Liver (tissue), 3 donors: ENCODE data around the gene RAD51B.

Experiments
- CTCF ChIP-seq: fragments of 150-350 bp; IDR thresholded peaks from 2 replicates; pipeline ENCODE4 v1.5.1; 2017; ENCODE audit warnings: improper control_type of control experiment, low read depth, low read length; ENCODE audit not compliant: missing input control
- EGR1 ChIP-seq, 2 donors: IDR thresholded peaks; 2 replicates each; pipeline ENCODE4 v1.6.1; 2016 to 2018; ENCODE audit warnings: antibody characterized with exemption in 2 of 2, low read depth in 2 of 2
- GABPA ChIP-seq, 2 donors: IDR thresholded peaks in 1 of 2; conservative IDR thresholded peaks in 1 of 2; 2 replicates each; pipeline ENCODE4 v1.6.1; 2016; ENCODE audit warnings: antibody characterized with exemption in 2 of 2, mild to moderate bottlenecking in 1 of 2, moderate library complexity in 1 of 2
- JUND ChIP-seq, 2 donors: IDR thresholded peaks; 2 replicates each; pipeline ENCODE4 v1.6.1; 2016; ENCODE audit warnings: antibody characterized with exemption in 2 of 2
- MAX ChIP-seq: IDR thresholded peaks from 2 replicates; pipeline ENCODE4 v1.6.1; 2016; ENCODE audit warnings: antibody characterized with exemption
- RAD21 ChIP-seq, 2 donors: IDR thresholded peaks; 2 replicates each; pipeline ENCODE4 v1.6.1; 2016; ENCODE audit warnings: antibody characterized with exemption in 2 of 2, mild to moderate bottlenecking in 2 of 2
- RXRA ChIP-seq, 2 donors: IDR thresholded peaks; 2 replicates each; pipeline ENCODE4 v1.6.1; 2017 to 2018; ENCODE audit warnings: antibody characterized with exemption in 2 of 2, mild to moderate bottlenecking in 1 of 2
- SP1 ChIP-seq: IDR thresholded peaks from 2 replicates; pipeline ENCODE4 v1.6.1; 2018; ENCODE audit warnings: antibody characterized with exemption, mild to moderate bottlenecking
- TAF1 ChIP-seq: conservative IDR thresholded peaks from 2 replicates; pipeline ENCODE4 v1.6.1; 2016; ENCODE audit warnings: antibody characterized with exemption, mild to moderate bottlenecking
- YY1 ChIP-seq: IDR thresholded peaks from 2 replicates; pipeline ENCODE4 v1.6.1; 2016; ENCODE audit warnings: antibody characterized with exemption, mild to moderate bottlenecking
- TF ChIP-seq, protein P1 (sequence below): IDR thresholded peaks from 2 replicates; pipeline ENCODE4 v1.6.1; 2016; ENCODE audit warnings: antibody characterized with exemption
- TF ChIP-seq, protein P2 (sequence below): IDR thresholded peaks from 2 replicates; pipeline ENCODE4 v1.6.1; 2016; ENCODE audit warnings: antibody characterized with exemption, mild to moderate bottlenecking
- TF ChIP-seq, protein P3 (sequence below): IDR thresholded peaks from 2 replicates; pipeline ENCODE4 v1.6.1; 2016; ENCODE audit warnings: antibody characterized with exemption
- donor health status: healthy.
- donor health status: healthy.

DNA sequence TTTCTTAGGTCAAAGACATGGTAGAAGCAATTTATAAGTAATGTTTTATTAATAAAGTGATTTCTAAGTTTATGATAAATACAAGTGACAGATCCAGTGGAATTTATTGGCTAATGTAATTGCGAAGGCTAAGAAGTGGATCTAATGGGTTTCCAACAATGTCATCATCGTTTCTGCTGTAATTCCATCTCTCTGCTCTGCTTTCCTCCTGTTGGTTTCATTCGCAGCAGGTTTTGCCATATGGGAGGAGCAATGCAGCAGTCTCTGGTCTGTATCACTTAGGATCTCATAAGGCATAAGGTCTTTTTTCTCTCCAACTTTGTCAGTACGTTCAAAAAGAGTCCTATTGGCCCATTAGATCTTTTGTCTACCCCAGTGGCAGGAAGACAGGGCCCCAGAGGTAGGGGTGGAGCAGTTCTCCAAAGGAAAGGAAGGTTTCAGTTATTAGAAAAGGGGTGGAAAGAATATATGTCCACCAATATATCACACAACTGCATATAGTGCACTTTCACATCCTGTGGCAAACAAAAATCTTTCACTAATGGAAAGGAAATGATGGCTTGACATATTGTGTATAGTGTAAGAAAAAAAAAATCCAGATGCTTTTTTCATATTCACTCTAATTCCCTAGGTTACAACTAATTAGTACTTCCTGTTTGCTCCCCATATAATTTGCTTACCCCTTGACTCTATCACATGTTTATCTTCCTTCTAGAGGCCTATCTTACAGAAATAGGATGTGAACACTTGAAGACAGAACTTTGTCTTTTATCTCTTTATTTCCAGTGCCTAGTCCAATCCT is 522.0 kb downstream of the RAD51B start:
- no peak for TF ChIP-seq RXRA (IDR thresholded peaks at IDR 0.05)
- no peak for TF ChIP-seq CTCF
- TF ChIP-seq YY1, result no peak
- TF ChIP-seq TAF1, result no peak
- no peak for TF ChIP-seq EGR1 (IDR thresholded peaks at IDR 0.05; ENCODE audit: low read depth in 2 of 2)
- no peak for TF ChIP-seq MAX
- TF ChIP-seq SP1, result no peak
- TF ChIP-seq, protein P1, sequence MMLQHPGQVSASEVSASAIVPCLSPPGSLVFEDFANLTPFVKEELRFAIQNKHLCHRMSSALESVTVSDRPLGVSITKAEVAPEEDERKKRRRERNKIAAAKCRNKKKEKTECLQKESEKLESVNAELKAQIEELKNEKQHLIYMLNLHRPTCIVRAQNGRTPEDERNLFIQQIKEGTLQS, result no peak
- TF ChIP-seq RAD21 (IDR thresholded peaks at IDR 0.05), result no peak
- TF ChIP-seq, protein P2, sequence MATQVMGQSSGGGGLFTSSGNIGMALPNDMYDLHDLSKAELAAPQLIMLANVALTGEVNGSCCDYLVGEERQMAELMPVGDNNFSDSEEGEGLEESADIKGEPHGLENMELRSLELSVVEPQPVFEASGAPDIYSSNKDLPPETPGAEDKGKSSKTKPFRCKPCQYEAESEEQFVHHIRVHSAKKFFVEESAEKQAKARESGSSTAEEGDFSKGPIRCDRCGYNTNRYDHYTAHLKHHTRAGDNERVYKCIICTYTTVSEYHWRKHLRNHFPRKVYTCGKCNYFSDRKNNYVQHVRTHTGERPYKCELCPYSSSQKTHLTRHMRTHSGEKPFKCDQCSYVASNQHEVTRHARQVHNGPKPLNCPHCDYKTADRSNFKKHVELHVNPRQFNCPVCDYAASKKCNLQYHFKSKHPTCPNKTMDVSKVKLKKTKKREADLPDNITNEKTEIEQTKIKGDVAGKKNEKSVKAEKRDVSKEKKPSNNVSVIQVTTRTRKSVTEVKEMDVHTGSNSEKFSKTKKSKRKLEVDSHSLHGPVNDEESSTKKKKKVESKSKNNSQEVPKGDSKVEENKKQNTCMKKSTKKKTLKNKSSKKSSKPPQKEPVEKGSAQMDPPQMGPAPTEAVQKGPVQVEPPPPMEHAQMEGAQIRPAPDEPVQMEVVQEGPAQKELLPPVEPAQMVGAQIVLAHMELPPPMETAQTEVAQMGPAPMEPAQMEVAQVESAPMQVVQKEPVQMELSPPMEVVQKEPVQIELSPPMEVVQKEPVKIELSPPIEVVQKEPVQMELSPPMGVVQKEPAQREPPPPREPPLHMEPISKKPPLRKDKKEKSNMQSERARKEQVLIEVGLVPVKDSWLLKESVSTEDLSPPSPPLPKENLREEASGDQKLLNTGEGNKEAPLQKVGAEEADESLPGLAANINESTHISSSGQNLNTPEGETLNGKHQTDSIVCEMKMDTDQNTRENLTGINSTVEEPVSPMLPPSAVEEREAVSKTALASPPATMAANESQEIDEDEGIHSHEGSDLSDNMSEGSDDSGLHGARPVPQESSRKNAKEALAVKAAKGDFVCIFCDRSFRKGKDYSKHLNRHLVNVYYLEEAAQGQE, result no peak
- no peak for TF ChIP-seq JUND (IDR thresholded peaks at IDR 0.05)
- TF ChIP-seq GABPA (IDR thresholded peaks at IDR 0.05 in 1 of 2, conservative IDR thresholded peaks at IDR 0.05 in 1 of 2), result no peak
- TF ChIP-seq, protein P3, sequence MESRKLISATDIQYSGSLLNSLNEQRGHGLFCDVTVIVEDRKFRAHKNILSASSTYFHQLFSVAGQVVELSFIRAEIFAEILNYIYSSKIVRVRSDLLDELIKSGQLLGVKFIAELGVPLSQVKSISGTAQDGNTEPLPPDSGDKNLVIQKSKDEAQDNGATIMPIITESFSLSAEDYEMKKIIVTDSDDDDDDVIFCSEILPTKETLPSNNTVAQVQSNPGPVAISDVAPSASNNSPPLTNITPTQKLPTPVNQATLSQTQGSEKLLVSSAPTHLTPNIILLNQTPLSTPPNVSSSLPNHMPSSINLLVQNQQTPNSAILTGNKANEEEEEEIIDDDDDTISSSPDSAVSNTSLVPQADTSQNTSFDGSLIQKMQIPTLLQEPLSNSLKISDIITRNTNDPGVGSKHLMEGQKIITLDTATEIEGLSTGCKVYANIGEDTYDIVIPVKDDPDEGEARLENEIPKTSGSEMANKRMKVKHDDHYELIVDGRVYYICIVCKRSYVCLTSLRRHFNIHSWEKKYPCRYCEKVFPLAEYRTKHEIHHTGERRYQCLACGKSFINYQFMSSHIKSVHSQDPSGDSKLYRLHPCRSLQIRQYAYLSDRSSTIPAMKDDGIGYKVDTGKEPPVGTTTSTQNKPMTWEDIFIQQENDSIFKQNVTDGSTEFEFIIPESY, result no peak
